ACHN (cell line): ENCODE measurements around the gene CWF19L1.
A peak's percentile ranks its signal among the peaks of the same experiment; 100 is the strongest.

Experiments used
- DNase-seq: peaks from one replicate; pipeline ENCODE4 v3.0.0-alpha.2; 2015
- in situ Hi-C: cut with HindIII; loops from 2 replicates; pipeline ENCODE4 v1.10.0; 2017; ENCODE audit warnings: low sequenced_read_pairs, low pct_ligation_motif_present, low pct_unique_long_range_greater_than_20kb

The CWF19L1 gene

DNA sequence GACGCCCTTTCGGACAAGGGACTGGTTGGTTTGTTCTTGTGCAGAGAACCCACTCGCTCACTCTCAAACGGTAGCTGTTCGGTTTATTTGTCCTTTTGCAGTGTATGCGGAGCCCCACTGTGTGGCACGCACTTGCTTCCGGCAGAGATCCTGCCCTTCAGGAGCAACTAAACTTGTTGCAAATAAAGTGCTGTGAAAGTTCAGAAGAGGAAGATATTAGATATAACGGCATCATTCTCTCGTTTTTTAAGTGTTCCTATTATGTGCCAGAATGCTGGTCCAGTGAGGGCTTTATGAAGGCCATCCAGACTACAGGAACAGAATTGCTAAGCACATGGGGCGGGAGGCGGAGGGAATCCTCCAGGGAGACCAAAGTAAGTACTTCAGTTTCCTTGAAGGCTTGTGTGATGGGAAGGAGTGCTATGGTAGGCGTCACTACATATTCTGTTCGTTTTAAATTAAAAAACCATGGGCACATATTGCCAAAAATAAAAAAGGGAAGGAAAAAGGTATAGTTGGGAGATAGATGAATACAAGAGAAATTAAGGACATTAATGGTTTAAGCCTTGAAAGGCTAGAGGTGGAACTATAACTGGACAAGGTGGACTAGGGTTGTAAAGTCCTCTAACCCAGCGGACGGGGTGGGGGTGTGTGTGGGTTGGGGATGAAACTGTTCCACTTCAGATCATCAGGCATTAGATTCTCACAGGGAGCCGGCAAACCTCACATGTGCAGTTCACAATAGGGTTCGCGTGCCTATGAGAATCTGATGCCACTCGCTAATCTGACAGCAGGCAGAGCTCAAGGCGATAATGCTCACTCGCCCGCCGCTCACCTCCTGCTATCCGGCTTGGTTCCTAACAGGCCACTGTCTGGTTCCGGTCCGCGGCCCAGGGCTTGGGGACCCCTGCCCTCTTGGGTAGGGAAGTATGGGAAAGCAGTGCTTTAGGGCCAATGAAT, 80.9 kb downstream of the CWF19L1 start:
- peak; percentile 68 for DNase-seq
- in situ Hi-C loops: no loop called here

DNA sequence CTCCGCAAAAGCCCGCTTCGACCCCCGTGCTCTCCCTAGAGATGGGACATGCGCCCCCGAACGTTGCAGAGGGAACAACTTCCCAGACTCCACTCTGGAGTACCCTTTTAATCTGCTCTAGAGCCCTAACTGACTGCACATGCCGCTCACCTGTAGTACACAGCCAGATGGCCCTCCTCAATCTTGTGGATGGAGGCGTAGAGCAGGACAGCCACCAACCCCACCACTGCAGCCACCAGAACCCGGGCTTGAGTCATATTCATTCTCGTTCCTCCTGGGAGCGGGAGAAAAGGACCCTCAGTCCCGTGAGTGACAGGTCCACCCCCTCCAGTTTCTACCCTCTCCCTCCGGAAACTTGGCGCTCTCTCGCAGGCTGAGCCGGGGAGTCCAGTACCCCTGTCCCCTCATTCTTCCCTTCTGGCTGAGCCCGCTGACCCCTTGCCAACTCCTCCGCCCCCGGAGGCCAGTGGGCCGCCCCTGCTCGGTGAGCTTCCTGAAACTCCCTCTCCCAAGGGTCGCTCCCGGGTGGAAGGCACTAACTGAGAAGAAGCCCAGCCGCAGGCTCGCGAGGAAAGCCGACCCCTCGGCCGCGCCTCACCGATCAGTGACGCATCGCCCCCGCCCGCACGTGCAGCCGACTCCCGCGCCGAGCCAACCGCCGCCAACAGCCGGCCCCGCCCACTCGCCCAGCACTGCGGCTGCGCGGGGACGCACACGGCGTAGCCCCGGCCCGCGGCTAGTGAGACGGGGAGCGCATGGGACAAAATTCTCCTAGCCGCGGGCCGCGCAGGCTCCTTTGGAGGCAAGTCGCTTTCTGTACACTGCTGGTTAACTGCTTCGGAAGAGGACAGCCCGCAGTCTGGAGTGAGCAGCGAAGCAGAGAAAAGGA, 81.8 kb downstream of the CWF19L1 start, which contains the start of gene ERLIN1:
Gene ERLIN1, minus strand, starts transcription at position 666 of the 889 bp plus-strand sequence. Its CDS starts 403 bp downstream, at position 263.
- in situ Hi-C loops: no loop called here
- peak; percentile 97 for DNase-seq

- in situ Hi-C loops: no loop called here
- peak; percentile 20 for DNase-seq
Observed at GRCh38 chr10:100184840-100185239, 82.6 kb downstream of the CWF19L1 start.

GRCh38 chr10:100184426-100184825, 83.0 kb downstream of the CWF19L1 start:
- in situ Hi-C loops: no loop called here
- DNase-seq: no peak

DNA sequence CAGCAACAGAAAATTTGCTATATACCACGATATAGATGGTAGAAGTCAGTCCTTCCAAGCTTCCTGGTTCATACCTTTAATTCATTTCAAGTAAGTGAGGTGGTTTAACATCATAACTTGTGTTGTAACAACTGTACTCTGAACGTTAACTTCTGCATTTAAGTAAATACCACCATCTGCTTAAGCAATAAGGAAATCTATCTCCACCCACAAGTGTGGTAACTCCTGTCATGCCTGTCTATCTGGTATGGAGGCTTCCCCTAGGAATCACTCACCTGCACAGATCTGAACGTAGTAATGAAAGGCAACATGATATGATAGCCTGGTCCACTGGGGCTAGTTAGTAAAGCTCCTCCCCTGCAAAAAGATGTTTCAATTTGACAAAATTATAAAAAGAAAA, 84.0 kb downstream of the CWF19L1 start:
- DNase-seq: no peak
- in situ Hi-C loops: no loop called here

GRCh38 chr10:100182908-100183307, 84.5 kb downstream of the CWF19L1 start:
- DNase-seq: no peak
- in situ Hi-C loops: no loop called here
